ENCODE measurements around the gene TMEM37.

The TMEM37 gene

DNA sequence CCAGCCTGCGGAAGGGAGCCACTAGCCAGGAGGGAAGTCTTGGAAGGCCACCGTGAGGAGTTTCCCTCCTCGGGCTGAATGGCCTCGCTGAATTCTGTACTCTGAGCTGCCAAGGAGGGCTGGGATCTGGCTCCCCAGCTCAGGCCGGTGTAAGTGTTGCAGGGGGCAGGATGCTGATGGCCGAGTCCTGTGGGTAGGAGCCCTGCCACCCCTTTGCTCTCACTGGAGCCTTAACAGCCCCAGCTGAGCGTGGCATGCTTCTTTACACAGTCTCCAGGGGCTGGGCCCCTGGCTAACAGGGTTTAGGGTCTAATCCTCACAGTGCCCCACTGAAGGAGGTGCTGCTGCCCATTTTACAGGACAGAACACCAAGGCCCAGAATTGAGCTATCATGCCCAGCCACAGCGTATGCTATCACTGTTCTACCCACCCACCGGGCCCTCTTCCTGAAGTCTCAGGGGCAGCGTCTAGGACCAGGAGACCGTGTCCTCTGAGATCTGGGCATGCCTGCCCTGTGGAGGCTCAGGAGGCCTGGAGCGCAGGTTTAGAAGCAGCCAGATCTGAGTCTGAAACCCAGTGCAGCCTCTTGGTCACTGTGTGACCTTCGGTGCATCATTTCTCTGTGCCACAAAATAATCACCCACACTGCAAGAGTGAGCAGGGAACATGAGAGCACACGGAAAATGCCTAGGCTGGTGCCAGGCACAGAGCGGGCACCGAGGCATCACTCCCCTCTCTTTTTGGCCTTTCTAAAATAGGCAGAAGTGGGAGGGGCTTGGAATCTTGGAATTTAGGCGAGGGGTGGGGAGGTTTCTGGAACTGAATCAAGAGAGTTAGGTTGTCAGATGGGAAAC is 42.9 kb downstream of the TMEM37 start:
- intact Hi-C loops (cut with DNase I): loop anchor here (5.0 kb wide), 1 partner anchor 592 kb away; no protein-coding TSS in a partner anchor
- peak in 1 of 10 donors; percentile 57 for DNase-seq

DNA sequence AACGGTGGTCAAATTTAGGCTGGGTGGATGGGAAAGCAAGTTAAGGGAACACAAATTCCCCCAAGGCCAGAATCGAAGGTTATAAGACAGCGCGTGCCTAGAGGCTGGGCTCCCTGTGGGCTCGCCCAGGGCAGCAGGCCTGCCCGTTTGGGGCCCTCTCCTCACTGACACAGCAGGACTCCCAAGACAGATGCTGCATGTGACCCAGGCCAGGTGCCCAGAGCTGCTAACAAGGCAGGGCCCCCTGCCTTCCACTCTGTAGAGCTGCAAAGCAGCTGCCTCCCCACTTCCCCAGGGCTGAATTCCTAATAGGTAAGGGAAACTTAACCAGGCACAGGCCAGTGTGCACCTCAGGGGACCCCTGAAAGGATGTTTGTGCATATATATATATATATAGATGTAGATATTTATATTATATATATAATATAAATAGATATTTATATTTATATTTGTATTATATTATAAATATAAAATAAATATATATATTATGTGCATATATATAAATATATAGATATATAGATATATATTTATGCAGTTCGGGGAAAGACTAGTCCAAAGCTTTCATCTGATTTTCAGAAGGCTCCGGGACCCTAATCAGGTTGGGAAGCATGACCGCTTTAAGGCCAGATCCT is 43.7 kb downstream of the TMEM37 start:
- DNase-seq: peak in 1 of 10 donors; percentile 65
- intact Hi-C loops (cut with DNase I): loop anchor here (5.0 kb wide), 1 partner anchor 593 kb away; no protein-coding TSS in a partner anchor

DNA sequence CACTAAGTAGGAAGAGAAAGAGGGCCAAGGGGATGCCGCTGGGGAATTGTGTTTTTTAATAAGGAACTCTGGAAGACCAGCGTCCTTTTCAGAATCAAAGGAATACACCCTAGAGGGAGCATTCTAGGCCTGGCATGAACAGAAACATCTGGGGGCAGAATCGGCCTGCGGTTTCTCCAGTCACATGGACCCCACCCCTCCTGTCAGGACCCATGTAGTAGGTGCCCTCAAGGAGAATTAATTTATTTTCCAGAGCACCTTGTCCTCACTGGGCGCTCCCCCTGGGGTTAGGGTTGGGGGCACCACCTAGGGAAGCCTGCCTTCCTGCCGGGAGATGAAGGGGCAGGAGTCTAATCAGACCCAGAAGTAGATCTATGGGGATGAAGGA is 44.2 kb downstream of the TMEM37 start:
- intact Hi-C loops (cut with DNase I): loop anchor here (1.0 to 5.0 kb wide), 2 partner anchors 69 to 594 kb away; no protein-coding TSS in a partner anchor

DNA sequence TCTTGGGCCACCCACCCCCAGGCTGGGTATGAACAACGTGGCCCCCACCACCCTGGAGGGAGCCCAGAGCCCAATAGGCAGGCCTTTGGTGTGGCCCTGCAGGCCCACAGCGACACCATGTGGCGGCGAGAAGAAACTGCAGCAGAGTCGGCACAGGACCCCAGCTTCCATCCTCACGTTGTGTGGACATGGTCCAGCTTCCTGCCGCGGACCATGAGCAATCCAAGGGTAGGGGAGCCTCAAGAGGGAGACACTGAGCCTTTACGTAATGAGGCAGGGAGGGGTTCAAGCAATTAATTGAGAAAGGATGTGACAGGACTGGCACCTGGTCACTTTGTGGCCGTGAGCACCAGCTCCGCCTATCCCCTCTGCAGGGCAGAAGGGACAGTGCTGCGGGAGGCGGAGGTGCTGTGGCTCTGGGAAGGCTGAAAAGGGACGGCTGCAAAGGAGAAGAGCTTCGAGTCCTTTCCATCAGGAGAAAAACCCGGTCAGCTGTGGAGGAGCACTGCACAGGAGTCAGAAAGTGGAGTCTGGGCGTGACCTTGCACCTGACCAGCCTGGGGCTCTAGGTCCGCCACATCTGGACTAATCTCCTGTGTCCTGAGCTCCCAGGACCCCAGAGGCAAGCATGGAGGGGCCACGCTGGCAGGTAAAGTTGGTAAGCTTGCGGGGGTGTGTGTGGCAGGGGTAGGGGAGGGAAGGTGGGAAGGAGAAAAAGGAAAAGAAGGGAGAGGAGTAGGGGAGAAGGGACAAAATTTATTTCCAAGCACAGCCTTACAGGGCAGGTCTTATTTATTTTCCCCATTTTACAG is 44.9 kb downstream of the TMEM37 start:
- DNase-seq: peak in 7 of 10 donors; percentile 37 to 94 (median 62)

More for the DNA sequence above, 44.2 kb downstream of the TMEM37 start:
- no peak for DNase-seq

DNA sequence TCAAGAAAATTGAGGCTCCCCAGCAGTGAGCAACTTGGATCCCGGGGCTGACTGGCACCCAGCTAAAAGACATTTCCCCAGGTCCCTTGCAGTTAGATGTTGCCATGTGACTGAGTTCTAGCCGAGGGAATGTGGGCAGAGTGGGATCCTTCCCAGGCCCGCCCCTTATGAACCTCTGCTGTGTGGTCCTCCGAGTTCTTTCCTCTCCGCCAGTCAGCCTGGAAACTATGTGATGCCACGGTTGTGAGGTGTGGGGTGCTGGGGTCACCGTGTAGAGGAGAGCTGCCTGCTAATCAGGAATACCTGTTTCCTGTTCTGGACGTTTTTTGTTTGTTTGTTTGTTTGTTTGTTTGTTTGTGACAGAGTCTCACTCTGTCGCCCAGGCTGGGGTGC is 45.5 kb downstream of the TMEM37 start:
- DNase-seq: peak in 1 of 10 donors; percentile 80
- intact Hi-C loops (cut with DNase I): loop anchor here (5.0 kb wide), 1 partner anchor 595 kb away; no protein-coding TSS in a partner anchor

More for the DNA sequence above, 44.9 kb downstream of the TMEM37 start:
- intact Hi-C loops (cut with DNase I): loop anchor here (1.0 to 5.0 kb wide), 2 partner anchors 69 to 594 kb away; no protein-coding TSS in a partner anchor

DNA sequence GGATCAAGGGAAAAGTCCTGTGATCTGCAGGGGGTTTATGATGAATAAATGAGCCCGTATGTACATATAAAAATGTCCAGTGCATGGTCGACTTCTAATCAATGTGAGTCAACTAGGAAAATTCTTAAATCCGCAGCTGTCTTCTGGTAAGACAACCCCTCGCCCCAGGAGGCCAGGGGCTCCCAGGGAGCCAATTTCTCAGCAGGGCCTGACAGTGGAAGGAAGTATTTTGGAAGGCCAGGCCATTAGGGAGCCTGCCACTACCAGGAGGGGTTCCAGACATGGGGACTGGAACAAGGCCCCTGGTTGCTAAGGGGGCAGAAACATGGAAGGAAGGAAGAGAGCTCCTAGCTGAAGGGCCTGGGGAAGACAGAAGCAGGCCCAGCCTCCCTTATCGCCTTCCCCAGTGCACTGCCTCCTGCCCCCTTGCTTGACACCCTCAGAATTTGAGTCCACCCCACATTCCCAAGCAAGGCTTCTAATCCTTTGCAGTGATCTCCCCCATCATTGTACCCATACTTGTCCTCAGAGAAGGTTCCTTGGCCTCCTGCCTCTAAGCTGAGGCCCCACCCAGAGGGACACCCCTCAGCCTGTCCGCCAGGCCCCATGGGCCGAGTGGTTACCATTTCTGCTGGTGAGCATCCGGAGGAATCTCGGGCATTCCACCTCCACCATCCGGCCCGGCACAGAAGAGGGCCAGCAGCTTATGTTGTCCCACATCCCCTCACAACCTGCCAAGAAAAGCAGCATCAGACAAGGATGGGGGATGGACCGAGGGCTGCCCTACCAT is 46.7 kb downstream of the TMEM37 start:
- intact Hi-C loops (cut with DNase I): loop anchor here (5.0 kb wide), 1 partner anchor 596 kb away; no protein-coding TSS in a partner anchor
- DNase-seq: peak in 1 of 10 donors; percentile 43

DNA sequence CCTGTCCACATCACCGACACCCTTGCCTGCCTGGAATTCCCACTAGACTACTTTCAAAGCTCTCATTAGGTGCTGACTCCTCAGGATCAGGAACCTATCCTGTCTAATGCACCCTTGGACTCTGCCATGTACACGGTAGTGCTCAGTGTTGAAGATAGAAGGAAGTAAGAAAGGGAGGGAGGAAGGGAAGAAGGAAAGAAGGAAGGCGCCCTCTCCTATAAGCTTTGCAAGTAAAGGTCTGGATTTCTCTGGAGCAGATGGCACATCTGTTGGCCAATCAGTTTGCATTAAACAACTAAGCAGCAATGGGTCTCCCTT is 47.3 kb downstream of the TMEM37 start:
- DNase-seq: no peak
- intact Hi-C loops (cut with DNase I): loop anchor here (5.0 kb wide), 1 partner anchor 597 kb away; no protein-coding TSS in a partner anchor

DNA sequence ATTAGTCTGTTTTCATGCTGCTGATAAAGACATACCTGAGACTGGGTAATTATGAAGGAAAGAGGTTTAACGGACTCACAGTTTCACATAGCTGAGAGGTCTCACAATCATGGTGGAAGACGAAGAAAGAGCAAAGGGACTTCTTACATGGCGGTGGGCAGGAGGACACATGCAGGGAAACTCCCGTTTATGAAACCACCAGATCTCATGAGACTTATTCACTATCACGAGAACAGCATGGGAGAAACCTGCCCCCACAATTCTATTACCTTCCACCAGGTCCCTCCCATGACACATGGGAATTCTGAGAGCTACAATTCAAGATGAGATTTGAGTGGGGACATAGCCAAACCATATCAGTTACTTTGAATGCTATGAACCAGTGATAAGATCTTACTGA is 48.5 kb downstream of the TMEM37 start:
- no peak for DNase-seq
- intact Hi-C loops (cut with DNase I): no loop called here

DNA sequence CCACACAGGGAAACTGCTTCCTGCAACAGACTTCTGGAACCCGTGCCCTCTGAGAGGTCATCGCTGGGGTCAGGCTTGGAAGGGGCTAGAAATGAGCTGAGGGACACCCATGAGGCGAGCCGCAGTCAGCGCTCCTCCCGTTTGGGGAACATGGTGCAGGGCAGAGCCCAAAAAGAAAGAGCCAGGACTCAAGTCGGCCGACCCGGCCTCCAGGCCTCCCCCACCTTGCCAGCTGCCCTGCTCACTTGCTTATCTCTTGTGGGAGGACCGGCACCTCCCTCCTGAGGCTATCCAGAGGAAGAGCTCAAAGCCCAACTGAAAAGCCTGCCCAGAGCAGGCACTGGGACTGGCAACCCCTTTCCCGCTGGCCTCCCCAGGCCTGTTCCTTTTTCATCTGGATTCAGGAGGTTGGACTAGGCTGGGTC is 49.1 kb downstream of the TMEM37 start:
- intact Hi-C loops (cut with DNase I): no loop called here
- peak in 1 of 10 donors; percentile 65 for DNase-seq

DNA sequence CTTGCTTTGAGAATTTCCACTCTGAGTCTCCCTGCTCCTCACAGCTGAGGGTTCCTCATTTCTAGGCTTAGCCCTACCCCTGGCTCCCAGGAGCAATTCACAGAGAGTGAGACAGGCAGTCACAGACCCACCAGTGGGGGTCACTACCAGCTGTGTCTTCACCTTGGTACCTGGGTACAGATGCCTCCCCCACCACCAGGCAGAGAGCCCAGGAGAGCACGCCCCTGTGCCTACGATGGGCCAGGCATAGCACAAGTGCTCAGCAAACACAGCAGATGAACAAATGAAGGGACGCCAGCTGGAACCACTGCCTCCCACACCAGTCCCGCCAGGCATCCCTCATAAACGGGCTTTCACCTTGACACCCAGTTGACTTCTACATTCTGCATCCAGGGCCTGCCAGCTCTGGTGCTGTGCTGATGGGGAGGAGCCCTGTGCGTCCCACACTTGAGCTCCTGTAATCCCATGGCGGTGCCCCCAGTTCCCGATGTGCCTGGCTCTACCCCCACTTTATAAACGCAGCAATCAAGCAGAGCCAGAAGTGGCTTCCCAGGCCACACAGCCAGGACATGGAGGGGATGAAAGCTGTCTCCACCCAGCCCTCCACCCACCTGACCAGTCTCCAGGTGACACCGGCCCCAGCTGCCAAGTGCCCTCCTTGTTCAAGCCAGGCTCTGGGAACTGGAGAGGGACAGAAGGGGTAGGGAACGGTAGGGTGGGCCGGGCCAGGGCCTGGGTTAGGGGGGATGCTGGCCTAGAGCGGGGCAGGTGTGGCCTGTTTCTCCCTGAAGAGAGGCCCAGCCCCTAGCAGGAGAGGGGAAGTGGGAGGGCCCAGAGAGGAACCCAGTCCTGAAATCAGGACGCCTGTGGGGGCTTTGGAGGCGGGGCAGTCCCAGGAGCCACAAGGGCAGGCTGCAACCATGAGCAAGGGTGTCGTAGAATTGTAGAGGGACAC is 50.1 kb downstream of the TMEM37 start:
- intact Hi-C loops (cut with DNase I): no loop called here
- peak in 1 of 10 donors; percentile 80 for DNase-seq

DNA sequence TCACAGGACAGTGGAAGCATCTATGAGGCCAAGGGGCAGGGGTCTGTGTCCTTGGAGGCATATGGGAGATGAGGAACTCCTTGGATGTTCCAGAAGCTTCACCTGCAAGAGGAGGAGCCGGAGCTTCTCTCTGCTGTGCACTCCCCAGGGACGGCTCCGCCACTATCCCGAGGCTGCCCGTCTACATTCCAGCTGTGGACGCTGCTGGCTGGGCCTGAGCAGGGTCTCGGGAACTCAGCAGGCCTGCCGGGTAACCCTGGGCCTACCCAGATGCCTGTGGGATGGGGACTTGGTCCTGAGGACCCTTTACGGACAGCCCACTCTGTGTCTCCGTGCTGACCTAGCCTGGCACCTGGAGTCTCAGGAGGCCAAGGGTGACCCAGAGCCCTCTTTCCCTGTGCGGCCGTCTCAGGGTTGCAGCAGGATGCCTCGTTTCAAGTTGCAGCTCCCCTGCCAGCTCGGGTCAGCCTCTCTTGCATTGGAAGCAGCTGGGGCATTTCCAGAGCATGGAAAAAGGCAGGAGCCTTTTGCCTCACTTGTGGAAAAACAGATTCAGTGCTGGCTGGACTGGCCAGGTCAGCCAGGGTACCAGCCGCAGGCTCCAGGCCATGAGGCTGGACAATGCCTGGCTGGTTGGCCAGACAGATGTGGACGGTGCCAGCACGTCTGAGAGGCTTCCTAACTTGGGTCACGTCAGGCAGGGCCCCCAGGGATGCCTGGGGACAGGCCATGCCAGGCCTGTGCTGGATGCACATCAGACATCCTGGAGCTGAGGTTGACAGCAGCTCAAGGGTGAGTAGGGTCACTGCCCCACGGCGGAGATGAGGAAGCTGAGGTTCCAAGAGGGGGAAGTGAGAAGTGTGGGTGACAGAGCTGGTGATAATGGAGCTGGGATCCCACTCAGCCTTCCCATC is 51.1 kb downstream of the TMEM37 start:
- intact Hi-C loops (cut with DNase I): no loop called here
- DNase-seq: peak in 1 of 10 donors; percentile 79

DNA sequence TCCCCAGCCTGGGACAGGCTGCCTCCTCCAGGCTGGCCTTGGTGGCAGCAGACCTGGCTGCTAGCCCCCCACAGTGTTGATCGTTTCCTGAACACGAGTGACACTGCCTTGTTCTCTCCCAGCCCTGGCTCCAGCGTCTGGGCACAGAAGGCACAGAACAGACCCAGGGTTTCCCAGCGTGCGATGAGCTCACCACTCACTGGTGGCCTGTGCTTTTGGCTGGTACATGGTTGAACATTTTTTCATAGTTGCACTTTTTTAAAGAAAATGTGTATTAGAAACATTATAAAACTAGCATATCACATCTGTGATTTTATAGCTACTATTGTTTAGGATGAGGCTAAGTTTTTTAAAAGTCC is 51.7 kb downstream of the TMEM37 start:
- intact Hi-C loops (cut with DNase I): no loop called here
- DNase-seq: no peak

DNA sequence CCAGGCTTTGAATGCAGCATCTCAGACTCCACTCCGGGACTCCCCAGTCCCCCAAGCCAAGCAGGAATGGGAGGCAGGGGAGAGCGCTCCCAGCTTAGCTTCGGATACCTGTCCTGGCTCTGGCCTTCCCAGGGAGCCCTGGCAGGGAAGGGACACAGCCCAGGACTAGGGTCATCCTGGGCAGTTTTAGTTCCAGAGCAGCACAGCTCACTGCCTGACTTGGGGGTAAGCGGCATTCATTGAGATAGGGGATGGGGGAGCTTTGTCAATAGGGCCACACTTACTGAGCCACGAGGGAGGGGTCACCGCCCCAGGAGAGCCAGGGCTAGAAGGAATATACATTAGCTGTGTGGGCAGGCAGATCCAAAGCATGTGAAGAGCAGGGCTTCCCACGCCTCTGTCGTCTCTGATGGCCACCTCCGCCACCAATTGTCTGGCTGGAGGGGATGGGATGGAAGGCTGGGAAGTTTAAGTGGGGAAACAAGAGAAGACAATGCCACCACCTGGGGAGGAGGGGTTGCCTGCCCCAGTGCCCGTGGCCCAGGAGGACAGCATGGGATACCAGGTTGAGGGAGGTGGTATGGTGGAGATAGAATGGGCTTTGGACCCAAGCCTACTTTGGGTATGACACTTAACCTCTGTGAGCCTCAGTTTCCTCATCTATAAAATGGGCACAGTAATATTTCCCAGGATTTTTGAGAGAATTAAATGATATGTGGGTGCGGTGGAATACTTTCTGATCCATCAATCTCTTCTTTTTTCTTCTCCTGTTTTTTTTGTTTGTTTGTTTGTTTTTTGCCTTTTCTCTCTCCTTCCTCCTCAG is 52.5 kb downstream of the TMEM37 start:
- intact Hi-C loops (cut with DNase I): no loop called here
- DNase-seq: peak in 1 of 10 donors; percentile 54

DNA sequence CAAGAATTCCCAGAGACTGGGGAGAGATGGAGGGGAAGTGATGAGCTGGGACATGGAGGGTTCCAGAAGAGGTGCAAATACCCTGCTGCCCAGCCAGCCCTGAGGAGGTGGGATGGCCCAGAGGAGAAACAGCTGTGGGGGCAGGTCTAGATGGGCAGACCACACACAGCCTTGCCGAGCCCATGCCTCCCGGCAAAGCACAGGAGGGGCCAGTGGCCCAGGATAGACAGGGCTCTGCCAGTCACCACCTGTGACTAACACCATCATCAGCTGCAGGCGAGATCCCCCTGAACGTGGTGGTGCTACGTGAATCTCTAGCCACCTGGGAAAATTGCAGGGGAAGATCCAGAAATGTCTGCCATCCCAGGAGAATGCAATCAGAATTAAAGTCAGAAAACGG is 53.2 kb downstream of the TMEM37 start:
- DNase-seq: peak in 1 of 10 donors; percentile 45
- intact Hi-C loops (cut with DNase I): no loop called here

DNA sequence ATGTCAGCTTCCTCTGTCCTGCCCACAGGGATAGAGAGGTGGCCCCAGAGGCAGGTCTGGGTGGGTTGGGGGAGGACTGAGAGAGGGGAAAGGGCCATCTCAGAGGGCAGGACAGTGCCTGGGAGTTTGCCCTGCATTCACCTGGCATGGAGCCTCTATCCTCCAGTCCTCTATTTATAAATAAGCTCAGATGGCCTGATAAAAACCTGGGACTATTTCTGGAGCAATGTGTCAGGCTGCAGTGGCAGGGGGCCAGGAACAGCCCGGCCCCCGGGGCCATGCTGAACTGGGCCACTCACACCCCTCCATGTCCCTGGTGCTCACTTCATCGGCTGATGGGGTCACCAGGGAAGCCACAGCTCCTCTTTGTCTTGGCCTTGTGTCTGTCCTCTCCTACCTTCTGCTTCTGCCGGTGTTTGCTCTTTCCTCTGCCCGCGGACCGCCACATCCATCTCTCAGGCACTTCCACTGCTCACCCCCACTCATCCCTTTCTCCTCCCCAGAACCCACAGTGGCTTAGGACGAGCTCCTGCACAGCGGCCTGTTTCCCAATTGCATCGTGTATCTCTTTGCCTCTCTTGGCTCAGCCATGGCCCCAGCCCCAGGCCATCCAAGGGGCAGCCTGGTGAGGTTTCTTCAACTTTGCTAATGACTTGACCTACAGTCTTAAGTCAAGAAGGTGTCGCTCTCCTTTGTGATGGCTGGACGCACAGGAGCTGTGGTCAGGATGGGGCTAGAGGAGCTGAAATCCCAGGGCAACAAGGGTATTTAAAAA is 53.9 kb downstream of the TMEM37 start:
- peak in 1 of 10 donors; percentile 67 for DNase-seq
- intact Hi-C loops (cut with DNase I): no loop called here

Data from posterior cingulate gyrus (tissue), 11 donors.